Tibial nerve (tissue), 3 donors: ENCODE data around the gene TYR.

Experiments
- POLR2A ChIP-seq, 2 donors: fragments of 450-650 bp; IDR thresholded peaks; one replicate each; pipeline ENCODE4 v1.6.1; 2017; ENCODE audit warnings: antibody characterized with exemption in 2 of 2, mild to moderate bottlenecking in 2 of 2, moderate library complexity in 2 of 2
- TF ChIP-seq, protein P1 (sequence below), 5 experiments: fragments of 200-600 bp in 3 of 5; fragments of 450-650 bp in 2 of 5; sonication (generic) in 3 of 5; IDR thresholded peaks; one replicate each; pipeline ENCODE4 v1.5.1; 2016 to 2019; ENCODE audit warnings: antibody characterized with exemption in 5 of 5, mild to moderate bottlenecking in 3 of 5, moderate library complexity in 2 of 5

DNA sequence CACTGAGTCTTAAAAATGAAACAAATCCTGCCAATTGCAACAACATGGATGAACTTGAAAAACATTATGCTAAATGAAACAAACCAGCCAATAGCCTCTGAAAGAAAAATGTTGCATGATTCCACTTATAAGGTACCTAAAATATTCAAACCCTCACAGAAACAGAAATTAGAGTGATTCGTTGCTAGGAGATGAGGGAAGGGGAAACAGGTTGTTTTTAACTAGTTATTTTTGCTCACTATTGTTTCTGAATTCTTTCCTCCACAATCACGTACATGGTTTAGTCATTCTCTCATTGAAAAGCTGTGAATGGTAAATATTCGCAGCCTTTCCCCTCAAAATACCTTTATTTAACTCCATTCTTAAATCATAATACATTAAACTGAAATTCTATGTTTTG, 14.0 kb upstream of the TYR start:
- TF ChIP-seq POLR2A (IDR thresholded peaks at IDR 0.05) = no peak
- TF ChIP-seq, protein P1, sequence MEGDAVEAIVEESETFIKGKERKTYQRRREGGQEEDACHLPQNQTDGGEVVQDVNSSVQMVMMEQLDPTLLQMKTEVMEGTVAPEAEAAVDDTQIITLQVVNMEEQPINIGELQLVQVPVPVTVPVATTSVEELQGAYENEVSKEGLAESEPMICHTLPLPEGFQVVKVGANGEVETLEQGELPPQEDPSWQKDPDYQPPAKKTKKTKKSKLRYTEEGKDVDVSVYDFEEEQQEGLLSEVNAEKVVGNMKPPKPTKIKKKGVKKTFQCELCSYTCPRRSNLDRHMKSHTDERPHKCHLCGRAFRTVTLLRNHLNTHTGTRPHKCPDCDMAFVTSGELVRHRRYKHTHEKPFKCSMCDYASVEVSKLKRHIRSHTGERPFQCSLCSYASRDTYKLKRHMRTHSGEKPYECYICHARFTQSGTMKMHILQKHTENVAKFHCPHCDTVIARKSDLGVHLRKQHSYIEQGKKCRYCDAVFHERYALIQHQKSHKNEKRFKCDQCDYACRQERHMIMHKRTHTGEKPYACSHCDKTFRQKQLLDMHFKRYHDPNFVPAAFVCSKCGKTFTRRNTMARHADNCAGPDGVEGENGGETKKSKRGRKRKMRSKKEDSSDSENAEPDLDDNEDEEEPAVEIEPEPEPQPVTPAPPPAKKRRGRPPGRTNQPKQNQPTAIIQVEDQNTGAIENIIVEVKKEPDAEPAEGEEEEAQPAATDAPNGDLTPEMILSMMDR (IDR thresholded peaks at IDR 0.05) = no peak
